HG03521 (cell line): ENCODE data around the gene GDPD4.
"Not testable (repeated sequence)": the region's sequence is repeated elsewhere in the genome, so short reads cannot be mapped to it uniquely, and the experiment has no call there.

Source experiments
- ATAC-seq: cut with Tn5 transposase; IDR thresholded peaks from one replicate; pipeline ENCODE4 v1.9.1; 2021; ENCODE audit warnings: mild to moderate bottlenecking, moderate library complexity; ENCODE audit not compliant: unreplicated experiment

The GDPD4 gene

GRCh38 chr11:77301510-77301909, at the start of gene GDPD4:
Gene GDPD4 (minus strand): TSS chr11:77301686. CDS start chr11:77285137, 16,549 bp downstream.
- no peak for ATAC-seq

GRCh38 chr11:77347948-77348347, 46.5 kb upstream of the GDPD4 start:
- ATAC-seq, result no peak

- ATAC-seq, result no peak
Observed at GRCh38 chr11:77346906-77347603, 45.6 kb upstream of the GDPD4 start.

- ATAC-seq, result no peak
Observed at GRCh38 chr11:77345621-77346020, 44.1 kb upstream of the GDPD4 start.

- ATAC-seq, result no peak
Observed at GRCh38 chr11:77340501-77340900, 39.0 kb upstream of the GDPD4 start.

- no peak for ATAC-seq
Observed at GRCh38 chr11:77332259-77332658, 30.8 kb upstream of the GDPD4 start.

- no peak for ATAC-seq
Observed at GRCh38 chr11:77325159-77325558, 23.7 kb upstream of the GDPD4 start.

GRCh38 chr11:77324508-77324907, 23.0 kb upstream of the GDPD4 start:
- no peak for ATAC-seq

GRCh38 chr11:77322926-77323590, 21.6 kb upstream of the GDPD4 start:
- no peak for ATAC-seq

- no peak for ATAC-seq
Observed at GRCh38 chr11:77322506-77322905, 21.0 kb upstream of the GDPD4 start.

- ATAC-seq, result no peak
Observed at GRCh38 chr11:77320351-77320750, 18.9 kb upstream of the GDPD4 start.

- no peak for ATAC-seq
Observed at GRCh38 chr11:77318600-77318999, 17.1 kb upstream of the GDPD4 start.

- ATAC-seq, result no peak
Observed at GRCh38 chr11:77316733-77317342, 15.4 kb upstream of the GDPD4 start.

- no peak for ATAC-seq
Observed at GRCh38 chr11:77312107-77312506, 10.6 kb upstream of the GDPD4 start.

- ATAC-seq, result no peak
Observed at GRCh38 chr11:77311701-77312100, 10.2 kb upstream of the GDPD4 start.

- no peak for ATAC-seq
Observed at GRCh38 chr11:77310721-77311120, 9.2 kb upstream of the GDPD4 start.

GRCh38 chr11:77309401-77310085, 8.1 kb upstream of the GDPD4 start:
- ATAC-seq, result no peak

GRCh38 chr11:77308838-77309237, 7.4 kb upstream of the GDPD4 start:
- no peak for ATAC-seq

- no peak for ATAC-seq
Observed at GRCh38 chr11:77303328-77303727, 1.8 kb upstream of the GDPD4 start.

- no peak for ATAC-seq
Observed at GRCh38 chr11:77302752-77303151, 1.3 kb upstream of the GDPD4 start.

- ATAC-seq, result no peak
Observed at GRCh38 chr11:77300695-77301094, 791 bp downstream of the GDPD4 start.

- ATAC-seq, result not testable (repeated sequence)
Observed at GRCh38 chr11:77300028-77300427, 1.5 kb downstream of the GDPD4 start.
